IMR-90 (cell line): Measurements from ENCODE around the gene CHD6. TPM values are rescaled to one million over a fixed set of nuclear protein-coding genes. Genes with fewer than 3 reads are reported as not detected.
"Not testable (repeated sequence)": the region's sequence is repeated elsewhere in the genome, so short reads cannot be mapped to it uniquely, and the experiment has no call there.

Experiments used
- ATAC-seq: fragments of 200-7000 bp; cut with Tn5 transposase; 2 replicates; pipeline ENCODE4 v1.9.1; 2020; ENCODE audit warnings: low read depth, mild to moderate bottlenecking, moderate library complexity
- BruUV-seq: library from RNA; stranded (reverse); fragments of 400-500 nt; replicated peaks from 2 replicates; lab custom pipeline; 2021; lab: Mats Ljungman, UMichigan
- CTCF ChIA-PET: fragments of 300-600 bp; formaldehyde crosslinking; extraction: SDS; loops from one replicate; lab custom pipeline; 2021; ENCODE audit warnings: antibody characterized with exemption; lab: Yijun Ruan, JAX
- POLR2A ChIA-PET: fragments of 300-600 bp; sonication (Branson Sonifier 250); formaldehyde crosslinking; loops from one replicate; lab custom pipeline; 2022; ENCODE audit warnings: antibody characterized with exemption; ENCODE audit not compliant: unreplicated experiment; lab: Charles Lee
- DNase-seq: peaks from one replicate; pipeline ENCODE4 v3.0.0; 2013
- H2AFZ ChIP-seq: replicated peaks from 2 replicates; pipeline ENCODE3; 2013; ENCODE audit warnings: low read length, mild to moderate bottlenecking; ENCODE audit not compliant: poor library complexity
- H2AK5ac ChIP-seq: 2 replicates; pipeline ENCODE4 v1.6.1; 2013; ENCODE audit warnings: low read depth, low read length, inconsistent platforms
- H2AK9ac ChIP-seq: replicated peaks from 2 replicates; pipeline ENCODE3; 2013; ENCODE audit warnings: mild to moderate bottlenecking, low read depth, low read length, moderate library complexity; ENCODE audit not compliant: poor library complexity
- H2BK120ac ChIP-seq: 2 replicates; pipeline ENCODE4 v1.6.1; 2013; ENCODE audit warnings: low read depth, low read length, inconsistent platforms
- H2BK15ac ChIP-seq: 3 replicates; pipeline ENCODE4 v1.6.1; 2013; ENCODE audit warnings: low read depth, low read length, inconsistent platforms
- H2BK20ac ChIP-seq: 2 replicates; pipeline ENCODE4 v1.6.1; 2013; ENCODE audit warnings: low read depth, mild to moderate bottlenecking, inconsistent platforms, low read length, moderate library complexity
- H2BK5ac ChIP-seq: 2 replicates; pipeline ENCODE4 v1.6.1; 2013; ENCODE audit warnings: mild to moderate bottlenecking, low read depth, low read length, inconsistent platforms; ENCODE audit not compliant: poor library complexity, severe bottlenecking
- H3K14ac ChIP-seq: replicated peaks from 2 replicates; pipeline ENCODE4 v1.6.1; 2013; ENCODE audit warnings: low read depth, low read length, inconsistent platforms
- H3K18ac ChIP-seq: 2 replicates; pipeline ENCODE4 v1.6.1; 2013; ENCODE audit warnings: low read depth, low read length, control low read depth
- H3K23ac ChIP-seq: 2 replicates; pipeline ENCODE4 v1.6.1; 2013; ENCODE audit warnings: low read depth, low read length, inconsistent platforms
- H3K27ac ChIP-seq: 2 replicates; pipeline ENCODE4 v1.5.1; 2013; ENCODE audit warnings: mild to moderate bottlenecking, control low read depth, low read length; ENCODE audit not compliant: insufficient read depth
- H3K27me3 ChIP-seq: 2 replicates; pipeline ENCODE4 v1.6.1; 2013; ENCODE audit warnings: low read length; ENCODE audit not compliant: control insufficient read depth, insufficient read depth
- H3K36me3 ChIP-seq: 2 replicates; pipeline ENCODE4 v1.6.1; 2013; ENCODE audit warnings: low read length, mixed read lengths; ENCODE audit not compliant: control insufficient read depth, insufficient read depth
- H3K4ac ChIP-seq: 2 replicates; pipeline ENCODE4 v1.6.1; 2013; ENCODE audit warnings: low read depth, low read length, inconsistent platforms
- H3K4me1 ChIP-seq: 2 replicates; pipeline ENCODE4 v1.6.1; 2013; ENCODE audit warnings: low read length, mixed read lengths; ENCODE audit not compliant: control insufficient read depth, insufficient read depth
- H3K4me2 ChIP-seq: 2 replicates; pipeline ENCODE4 v1.6.1; 2013; ENCODE audit warnings: low read depth, mild to moderate bottlenecking, control low read depth, low read length, moderate library complexity
- H3K4me3 ChIP-seq: 2 replicates; pipeline ENCODE4 v1.5.1; 2013; ENCODE audit warnings: low read depth, mild to moderate bottlenecking, control low read depth, low read length, moderate library complexity; ENCODE audit not compliant: insufficient read depth
- H3K56ac ChIP-seq: 2 replicates; pipeline ENCODE4 v1.6.1; 2013; ENCODE audit warnings: low read length, inconsistent platforms; ENCODE audit not compliant: insufficient read depth; ENCODE audit errors: extremely low read depth
- H3K79me1 ChIP-seq, 2 experiments: 2 replicates each; pipeline ENCODE4 v1.6.1; 2013; ENCODE audit warnings: low read length in 2 of 2, inconsistent platforms in 1 of 2, low read depth in 1 of 2
- H3K9ac ChIP-seq: 2 replicates; pipeline ENCODE4 v1.6.1; 2013; ENCODE audit warnings: low read depth, low read length, control low read depth
- H3K9me1 ChIP-seq: 2 replicates; pipeline ENCODE4 v1.6.1; 2013; ENCODE audit warnings: low read length, inconsistent platforms; ENCODE audit not compliant: insufficient read depth
- H3K9me3 ChIP-seq: 2 replicates; pipeline ENCODE4 v1.6.1; 2013; ENCODE audit warnings: low read length; ENCODE audit not compliant: control insufficient read depth, insufficient read depth
- H4K20me1 ChIP-seq: 2 replicates; pipeline ENCODE4 v1.6.1; 2013; ENCODE audit warnings: low read length, inconsistent platforms; ENCODE audit not compliant: insufficient read depth
- H4K5ac ChIP-seq: 2 replicates; pipeline ENCODE4 v1.6.1; 2013; ENCODE audit warnings: mild to moderate bottlenecking, low read depth, low read length, control low read depth
- H4K8ac ChIP-seq, 2 experiments: 2 replicates each; pipeline ENCODE4 v1.6.1; 2013; ENCODE audit warnings: low read depth in 2 of 2, low read length in 2 of 2, control low read depth in 1 of 2, inconsistent platforms in 1 of 2
- H4K91ac ChIP-seq: 2 replicates; pipeline ENCODE4 v1.6.1; 2013; ENCODE audit warnings: low read depth, low read length, inconsistent platforms; ENCODE audit not compliant: insufficient read depth
- WGBS, 2 experiments: methylation state at CpG; one replicate each; pipeline versions ENCODE4 v1.1.5 to v1.1.7; 2013; ENCODE audit warnings: missing lambda C conversion rate in 2 of 2; ENCODE audit not compliant: insufficient read length in 1 of 2; ENCODE audit errors: extremely low coverage in 2 of 2; 5-methylcytosine and 5-hydroxymethylcytosine counted together
- dilution Hi-C: fragments of 300-500 bp; cut with HindIII; formaldehyde crosslinking; loops from one replicate; pipeline ENCODE4 v1.14.3; 2018; ENCODE audit warnings: low sequenced_read_pairs; ENCODE audit not compliant: unreplicated experiment
- in situ Hi-C: fragments of 300-500 bp; cut with MboI; formaldehyde crosslinking; loops from 3 replicates; pipeline ENCODE4 v1.14.3; 2019; ENCODE audit warnings: low sequenced_read_pairs, inconsistent platforms, mixed read lengths
- intact Hi-C: fragments of 100-400 bp; cut with micrococcal nuclease; formaldehyde crosslinking; loops from 2 replicates; pipeline ENCODE4 v1.10.0; 2022
- polyA plus RNA-seq, 3 experiments: library from polyadenylated mRNA; depleted of rRNA; stranded (reverse); fragments of >200 nt; gene quantifications; 2 replicates each; pipeline ENCODE4 v1.2.3, GENCODE V29; 2012; ENCODE audit warnings: low replicate concordance in 1 of 3
- total RNA-seq: library from RNA; depleted of rRNA; stranded (reverse); fragments of >200 nt; gene quantifications from 2 replicates; pipeline ENCODE4 v1.2.3, GENCODE V29; 2012

The CHD6 gene
- total and polyA plus RNA-seq, 2 of the 4 experiments (the other 2 are of a cell fraction): 8.8 to 26.7 TPM

- H4K91ac ChIP-seq, H3K4me3 ChIP-seq, in situ Hi-C loops, H3K56ac ChIP-seq, H3K27me3 ChIP-seq, H3K14ac ChIP-seq, H3K9ac ChIP-seq, BruUV-seq, ATAC-seq, H4K8ac ChIP-seq, H3K4me2 ChIP-seq, POLR2A ChIA-PET, H2BK120ac ChIP-seq, intact Hi-C loops, H2BK5ac ChIP-seq, DNase-seq, H3K23ac ChIP-seq, H2BK20ac ChIP-seq, H3K9me3 ChIP-seq, H3K4me1 ChIP-seq, H2BK15ac ChIP-seq, H2AK9ac ChIP-seq, H3K18ac ChIP-seq, H4K5ac ChIP-seq, H2AFZ ChIP-seq, H3K27ac ChIP-seq, H3K4ac ChIP-seq, dilution Hi-C loops, H2AK5ac ChIP-seq: not testable (repeated sequence)
- Histone ChIP-seq H4K20me1 (peaks cover 11% of the 10 kb centered on the region), H3K9me1 (peaks cover 26% of the 10 kb centered on the region), H3K36me3 (peaks cover 14% of the 10 kb centered on the region), H3K79me1 (peaks cover 27 to 52% of the 10 kb centered on the region in 2 experiments)
- CTCF ChIA-PET: interaction anchor here (0.6 to 0.8 kb wide), 4 partner anchors 9 to 1656 kb away, joined by 3 to 4 read pairs (median 3); no protein-coding TSS in a partner anchor
- WGBS, 2 experiments: no CpG with 5 or more reads among the region's 1 CpG
These were observed 82.6 kb downstream of the CHD6 start for GRCh38 chr20:41535551-41535950.
